Bronchial epithelial cell (primary cell): ENCODE measurements around the gene SOX18. TPM values are rescaled to one million over a fixed set of nuclear protein-coding genes. Genes with fewer than 3 reads are reported as not detected.
A peak's percentile ranks its signal among the peaks of the same experiment; 100 is the strongest.

Experiments used
- DNase-seq: peaks from one replicate; pipeline ENCODE4 v3.0.0-alpha.2; 2010; ENCODE audit warnings: low read depth
- FAIRE-seq: peaks from 2 replicates; lab custom pipeline; 2011; peaks lifted over from hg19 to GRCh38; lab: Jason Lieb, UNC
- H3K27me3 ChIP-seq: 2 replicates; pipeline ENCODE4 v1.5.1; 2011; ENCODE audit warnings: low read length; ENCODE audit not compliant: control insufficient read depth, insufficient read depth
- H3K36me3 ChIP-seq: 2 replicates; pipeline ENCODE4 v1.5.1; 2011; ENCODE audit warnings: low read length; ENCODE audit not compliant: control insufficient read depth, insufficient read depth
- H3K4me3 ChIP-seq: 2 replicates; pipeline ENCODE4 v1.5.1; 2011; ENCODE audit warnings: mild to moderate bottlenecking, low read depth, low read length, control low read depth
- total RNA-seq: library from RNA; depleted of rRNA; stranded (reverse); fragments of >200 nt; gene quantifications from 2 replicates; pipeline ENCODE4 v1.2.1, GENCODE V29; 2014
- TF ChIP-seq, protein P1 (sequence below): IDR thresholded peaks from 2 replicates; pipeline ENCODE4 v1.5.1; 2011; ENCODE audit warnings: mild to moderate bottlenecking, moderate library complexity, low read length, control low read depth, inconsistent platforms; ENCODE audit not compliant: insufficient read depth, severe bottlenecking

The SOX18 gene
- total RNA-seq, 1 donor from 2014 or later: not detected

DNA sequence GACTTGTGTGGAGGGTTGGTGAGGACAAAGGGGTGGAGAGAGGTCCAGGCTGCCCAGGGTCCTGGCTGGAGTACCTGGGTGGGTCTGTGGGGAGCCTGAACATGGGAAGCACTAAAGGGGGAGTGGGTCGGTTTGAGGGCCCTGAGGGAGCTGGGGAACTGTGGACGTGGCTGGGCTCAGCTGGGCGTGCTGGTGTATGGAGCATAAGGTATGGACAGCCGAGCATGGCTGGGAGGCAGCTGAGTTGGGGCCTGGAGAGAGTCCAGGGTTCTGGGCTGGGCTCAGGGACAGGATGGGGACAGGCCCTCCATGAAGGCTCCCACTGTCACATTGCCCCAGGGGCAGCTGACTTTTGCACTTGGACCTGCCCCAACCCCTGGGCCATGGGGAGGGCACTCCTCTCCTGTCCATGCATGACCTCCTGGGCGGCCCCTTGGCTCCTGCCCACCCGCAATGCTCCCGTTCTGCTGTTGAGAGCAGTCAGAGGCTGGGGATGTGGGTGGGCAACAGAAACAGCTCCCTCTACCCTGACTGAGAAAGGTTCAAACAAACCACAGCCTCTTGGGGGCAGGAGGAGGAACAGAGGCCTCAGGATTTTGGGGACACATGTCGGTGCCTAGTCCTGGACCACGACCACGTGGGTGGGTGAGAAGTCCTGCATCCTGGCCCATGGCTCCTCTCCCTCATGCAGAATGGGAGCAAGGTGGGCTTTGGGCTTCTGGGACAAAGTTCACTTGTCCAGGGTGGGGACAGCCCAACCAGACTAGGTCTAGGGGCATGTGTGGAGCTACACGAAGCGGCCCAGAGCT, 9.0 kb downstream of the SOX18 start:
- peaks cover 1% of the 10 kb centered on the region for H3K27me3 ChIP-seq
- TF ChIP-seq, protein P1, sequence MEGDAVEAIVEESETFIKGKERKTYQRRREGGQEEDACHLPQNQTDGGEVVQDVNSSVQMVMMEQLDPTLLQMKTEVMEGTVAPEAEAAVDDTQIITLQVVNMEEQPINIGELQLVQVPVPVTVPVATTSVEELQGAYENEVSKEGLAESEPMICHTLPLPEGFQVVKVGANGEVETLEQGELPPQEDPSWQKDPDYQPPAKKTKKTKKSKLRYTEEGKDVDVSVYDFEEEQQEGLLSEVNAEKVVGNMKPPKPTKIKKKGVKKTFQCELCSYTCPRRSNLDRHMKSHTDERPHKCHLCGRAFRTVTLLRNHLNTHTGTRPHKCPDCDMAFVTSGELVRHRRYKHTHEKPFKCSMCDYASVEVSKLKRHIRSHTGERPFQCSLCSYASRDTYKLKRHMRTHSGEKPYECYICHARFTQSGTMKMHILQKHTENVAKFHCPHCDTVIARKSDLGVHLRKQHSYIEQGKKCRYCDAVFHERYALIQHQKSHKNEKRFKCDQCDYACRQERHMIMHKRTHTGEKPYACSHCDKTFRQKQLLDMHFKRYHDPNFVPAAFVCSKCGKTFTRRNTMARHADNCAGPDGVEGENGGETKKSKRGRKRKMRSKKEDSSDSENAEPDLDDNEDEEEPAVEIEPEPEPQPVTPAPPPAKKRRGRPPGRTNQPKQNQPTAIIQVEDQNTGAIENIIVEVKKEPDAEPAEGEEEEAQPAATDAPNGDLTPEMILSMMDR: no peak
- no peak overlapping the region for H3K4me3 ChIP-seq
- FAIRE-seq: no peak
- H3K36me3 ChIP-seq: no peaks in the 10 kb centered on the region
- no peak for DNase-seq

DNA sequence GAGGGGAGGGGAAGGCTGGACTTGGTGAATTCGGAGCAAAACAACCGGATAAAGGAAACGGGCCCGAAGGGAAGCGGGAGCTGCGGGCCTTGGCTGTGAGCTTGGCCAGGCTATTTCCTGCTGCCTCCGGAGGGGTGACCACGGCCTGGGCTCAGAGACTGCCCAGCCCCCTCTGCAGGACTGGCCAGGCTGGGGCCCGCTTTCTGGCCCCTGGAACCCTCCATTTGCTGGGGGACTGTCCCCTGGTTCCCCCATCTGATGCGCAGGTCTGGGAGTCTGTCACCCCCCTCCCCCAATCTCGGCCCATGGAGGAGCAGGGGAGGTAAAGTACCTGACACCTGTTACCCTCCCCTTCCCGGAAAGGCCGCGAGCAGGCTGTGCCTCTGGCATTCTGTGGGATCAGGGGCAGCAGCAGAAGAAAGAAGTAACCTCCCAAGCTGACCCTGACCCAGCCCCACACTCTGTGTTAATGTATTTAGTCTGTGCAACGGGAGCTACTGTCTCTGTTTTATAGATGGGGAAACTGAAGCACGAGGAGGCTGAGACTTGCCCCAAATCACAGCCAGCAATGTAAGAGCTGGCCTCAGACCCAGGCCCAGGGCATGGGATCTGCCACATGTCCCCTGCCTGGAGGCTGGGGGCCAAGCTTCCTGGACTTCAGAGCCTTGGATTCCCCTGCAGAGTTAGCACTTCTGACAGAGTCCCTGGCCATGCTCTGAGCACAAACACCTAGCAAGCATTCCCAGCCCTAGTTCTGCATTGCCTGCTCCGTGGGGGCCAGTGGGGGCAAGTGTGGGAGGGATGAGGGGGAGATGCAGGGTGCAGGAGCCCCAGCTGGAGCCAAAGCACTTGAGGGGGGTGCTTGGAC, 9.9 kb downstream of the SOX18 start:
- FAIRE-seq (no peak), DNase-seq (no peak)
- TF ChIP-seq, protein P1: no peak
- H3K27me3 ChIP-seq: peaks cover 1% of the 10 kb centered on the region
- peak overlapping the region; percentile 49 for H3K4me3 ChIP-seq
- no peaks in the 10 kb centered on the region for H3K36me3 ChIP-seq

DNA sequence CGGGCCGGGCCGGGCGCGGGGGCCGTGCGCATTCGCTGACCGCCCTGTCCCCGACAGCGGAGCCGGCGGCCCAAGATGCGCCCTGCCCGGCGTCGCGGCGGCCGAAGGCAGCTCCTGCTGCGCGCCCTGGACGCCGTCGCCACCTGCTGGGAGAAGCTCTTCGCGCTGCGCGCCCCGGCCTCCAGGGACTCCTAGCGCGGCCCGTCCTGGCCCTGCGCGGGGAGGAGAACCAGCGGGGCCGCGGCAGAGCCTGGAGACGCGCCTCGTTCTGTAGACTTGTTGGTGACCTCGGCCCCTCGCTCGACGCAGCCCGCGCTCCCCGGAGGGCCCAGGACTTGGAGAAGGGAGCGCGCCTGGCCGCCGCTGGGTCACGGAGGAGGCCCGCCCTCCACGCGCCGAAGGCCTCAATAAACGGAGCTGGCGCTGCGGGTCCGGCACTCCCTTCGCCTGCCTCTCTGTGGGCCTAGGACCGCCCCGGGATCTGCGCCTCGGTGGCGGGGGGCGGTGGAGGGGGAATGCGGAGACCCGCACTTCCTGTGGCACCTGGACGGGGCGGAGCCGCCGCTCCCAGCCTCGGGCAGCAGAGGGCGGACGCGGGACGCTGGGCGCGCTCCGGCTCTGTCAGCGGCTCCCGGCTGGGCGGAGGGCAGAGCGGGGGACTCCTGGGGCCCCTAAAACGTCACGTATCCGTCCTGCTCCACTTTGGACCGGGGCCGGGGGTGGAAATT, 10.7 kb downstream of the SOX18 start:
- DNase-seq: peak; percentile 40
- H3K27me3 ChIP-seq: peaks cover 1% of the 10 kb centered on the region

DNA sequence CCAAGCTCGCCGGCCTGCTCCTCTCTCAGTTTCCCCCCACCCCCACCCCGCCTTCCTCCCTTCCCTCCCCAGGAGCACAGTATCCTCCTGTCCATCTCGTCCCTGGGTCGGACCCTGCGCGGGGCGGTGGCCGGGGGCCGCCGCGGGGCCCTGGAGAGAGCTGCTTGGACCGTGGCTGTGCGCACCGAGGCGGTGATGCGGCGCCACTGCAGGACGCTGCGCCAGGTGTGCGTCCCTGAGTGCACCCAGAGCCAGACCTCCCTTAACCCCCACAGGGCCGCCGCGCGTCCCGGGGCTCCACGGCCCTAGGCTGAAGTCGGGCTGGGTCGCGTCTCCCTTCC, 11.2 kb downstream of the SOX18 start:
- TF ChIP-seq, protein P1: no peak
- FAIRE-seq (no peak), DNase-seq (no peak)
- H3K4me3 ChIP-seq: no peak overlapping the region
- H3K27me3 ChIP-seq: peaks cover 1% of the 10 kb centered on the region
- H3K36me3 ChIP-seq: peaks cover 3% of the 10 kb centered on the region

More for the DNA sequence above, 10.7 kb downstream of the SOX18 start:
- TF ChIP-seq, protein P1: peak; percentile 82
- FAIRE-seq: no peak
- Histone ChIP-seq H3K4me3 (peak overlapping the region; percentile 49), H3K36me3 (peaks cover 1% of the 10 kb centered on the region)

DNA sequence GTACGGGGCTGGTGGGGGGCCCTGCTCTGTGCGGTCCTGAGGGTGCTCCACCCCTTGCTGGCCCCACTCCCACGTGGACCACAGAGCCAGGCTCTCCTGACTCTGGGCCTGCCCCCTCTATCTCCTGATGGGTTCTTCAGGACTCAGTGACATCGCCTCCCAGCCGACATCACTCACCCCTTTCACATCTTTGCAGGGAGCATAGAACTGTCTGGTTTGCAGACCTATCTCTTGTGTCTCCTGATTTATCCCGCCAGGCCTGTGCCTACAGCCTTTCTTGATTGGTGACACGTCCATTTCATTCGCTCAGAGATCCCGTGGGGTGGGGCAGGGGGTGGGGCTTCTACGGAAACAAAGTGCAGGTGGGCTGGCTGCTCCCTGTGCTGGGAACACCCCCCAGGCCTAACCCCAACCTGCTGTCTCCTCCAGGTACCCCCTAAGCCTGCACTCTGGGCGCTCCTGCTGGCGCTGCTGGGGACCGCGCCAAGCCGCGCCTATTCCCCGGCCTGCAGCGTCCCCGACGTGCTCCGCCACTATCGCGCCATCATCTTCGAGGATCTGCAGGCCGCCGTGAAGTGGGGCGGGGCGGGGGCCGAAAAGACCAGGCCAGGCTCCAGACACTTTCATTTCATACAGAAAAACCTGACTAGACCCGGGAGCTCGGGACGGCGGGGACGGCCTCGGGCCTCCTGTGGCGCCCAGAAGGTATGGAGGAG, 11.8 kb downstream of the SOX18 start:
- peaks cover 3% of the 10 kb centered on the region for H3K36me3 ChIP-seq
- TF ChIP-seq, protein P1: no peak
- FAIRE-seq (no peak), DNase-seq (no peak)
- H3K4me3 ChIP-seq: no peak overlapping the region
- H3K27me3 ChIP-seq: peaks cover 1% of the 10 kb centered on the region
